HG02610 (cell line): ENCODE results near the gene FYN.
A peak's percentile ranks its signal among the peaks of the same experiment; 100 is the strongest.

Experiments used
- ATAC-seq: cut with Tn5 transposase; IDR thresholded peaks from one replicate; pipeline ENCODE4 v1.9.1; 2021; ENCODE audit warnings: mild to moderate bottlenecking, moderate library complexity; ENCODE audit not compliant: unreplicated experiment

Gene FYN

DNA sequence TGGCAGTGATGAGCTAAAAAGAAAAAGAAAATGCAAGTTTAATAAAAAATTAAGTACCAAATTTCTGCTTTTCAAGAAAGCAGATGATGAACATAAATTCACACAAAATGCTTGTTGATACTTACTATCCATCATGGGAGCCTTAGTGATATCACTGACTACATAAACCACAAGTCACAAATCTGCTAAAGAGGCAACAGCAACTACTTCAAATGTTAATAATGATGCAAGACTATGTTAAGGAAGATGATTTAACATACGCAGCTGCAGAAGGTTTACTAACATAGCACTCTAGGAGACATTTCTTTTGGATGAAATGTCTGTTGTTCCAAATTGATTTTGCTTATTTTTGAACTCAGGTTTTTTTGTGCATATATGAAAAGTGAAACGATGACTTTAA lies 18.6 kb downstream of the FYN start:
- no peak for ATAC-seq

DNA sequence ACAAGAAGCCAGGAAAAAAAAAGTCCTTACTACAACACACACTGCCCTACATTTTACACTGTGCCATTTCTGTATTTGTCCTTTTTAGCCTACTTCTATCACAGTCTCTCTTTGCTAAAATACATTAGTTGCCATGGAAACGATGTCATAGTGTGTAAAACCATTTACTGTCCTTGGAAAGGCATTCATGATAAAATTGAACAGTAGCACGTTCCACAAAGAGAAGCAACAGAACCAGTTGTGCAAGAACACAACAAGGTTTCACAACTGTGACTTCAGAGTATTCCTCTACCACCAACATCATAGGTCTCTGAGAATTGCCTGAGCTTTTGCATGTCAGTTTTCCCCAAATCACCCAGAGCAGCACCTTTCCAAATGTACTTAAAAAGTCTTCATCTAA lies 20.5 kb downstream of the FYN start:
- no peak for ATAC-seq

DNA sequence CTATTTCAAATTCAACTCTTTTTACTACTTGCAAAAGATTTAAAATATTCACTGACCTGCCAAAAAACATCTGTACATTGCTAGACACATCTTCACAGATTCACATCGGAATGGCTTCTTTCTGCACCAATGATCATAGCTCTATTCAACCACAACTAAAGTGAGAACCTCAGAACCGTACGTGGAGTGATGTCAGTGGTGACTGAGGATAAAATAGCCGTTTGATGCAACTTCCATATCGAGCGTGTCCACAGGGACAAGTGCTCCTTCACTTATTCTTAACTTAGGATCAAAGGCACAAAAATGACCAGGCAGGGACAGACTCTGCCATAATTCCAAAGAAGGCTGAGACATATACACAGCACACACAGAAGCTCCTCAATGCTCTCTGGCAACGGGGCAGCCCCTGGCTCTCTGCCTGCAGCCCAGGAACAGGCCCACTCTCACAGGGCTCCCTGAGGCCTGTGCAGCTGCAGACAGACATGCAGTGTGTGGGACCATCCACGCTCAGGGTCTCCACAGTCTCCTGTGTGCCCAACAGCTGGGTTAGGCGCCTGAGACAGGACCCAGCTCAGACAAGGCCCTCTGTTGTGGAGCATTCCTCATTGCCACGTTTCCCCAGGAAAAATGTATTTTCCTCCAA lies 22.8 kb downstream of the FYN start:
- ATAC-seq: peak; percentile 56

DNA sequence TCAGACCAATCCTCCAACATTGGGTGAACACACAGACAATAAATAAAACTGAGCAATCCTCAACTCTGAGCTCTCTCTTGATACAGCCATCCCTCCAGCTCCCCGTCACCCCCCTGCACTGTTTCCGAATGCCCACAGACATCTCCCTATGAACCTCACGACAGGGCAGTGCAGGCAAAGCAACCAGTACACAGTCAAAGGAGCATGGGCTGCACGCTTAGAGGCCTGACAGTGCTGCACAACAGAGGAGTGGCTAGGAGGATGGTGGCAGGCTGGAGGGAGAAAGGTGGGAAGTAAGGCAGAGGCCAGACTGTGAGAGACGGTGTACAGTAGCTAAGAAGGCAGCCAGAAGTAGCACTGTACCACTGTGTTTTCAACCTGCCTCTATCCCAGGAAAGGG lies 24.0 kb downstream of the FYN start:
- ATAC-seq: no peak

DNA sequence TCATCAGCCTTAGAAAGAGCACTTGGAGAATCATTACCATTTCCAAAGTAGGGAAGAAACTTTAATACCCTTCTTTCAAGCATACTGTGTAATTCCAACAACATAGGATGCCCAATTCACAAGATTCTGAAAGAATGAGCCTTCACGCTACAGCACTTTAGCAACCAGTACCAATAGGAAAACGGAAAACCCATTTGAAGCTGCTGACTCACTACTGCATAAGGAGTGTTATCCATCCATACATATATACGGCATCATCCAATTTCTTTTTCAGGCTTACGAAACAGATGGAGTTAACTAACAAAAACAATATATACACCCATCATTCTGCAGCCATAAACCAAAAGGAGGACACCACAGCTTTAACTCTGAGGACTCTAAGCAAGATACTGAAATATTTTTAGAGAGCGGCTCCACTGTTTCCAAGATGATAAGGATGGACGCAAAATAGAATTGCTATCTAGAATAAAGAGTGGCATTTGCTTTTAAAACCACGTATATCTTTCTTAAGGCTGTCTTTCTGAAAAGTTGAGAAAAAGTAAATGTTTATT lies 24.9 kb downstream of the FYN start:
- ATAC-seq: no peak

DNA sequence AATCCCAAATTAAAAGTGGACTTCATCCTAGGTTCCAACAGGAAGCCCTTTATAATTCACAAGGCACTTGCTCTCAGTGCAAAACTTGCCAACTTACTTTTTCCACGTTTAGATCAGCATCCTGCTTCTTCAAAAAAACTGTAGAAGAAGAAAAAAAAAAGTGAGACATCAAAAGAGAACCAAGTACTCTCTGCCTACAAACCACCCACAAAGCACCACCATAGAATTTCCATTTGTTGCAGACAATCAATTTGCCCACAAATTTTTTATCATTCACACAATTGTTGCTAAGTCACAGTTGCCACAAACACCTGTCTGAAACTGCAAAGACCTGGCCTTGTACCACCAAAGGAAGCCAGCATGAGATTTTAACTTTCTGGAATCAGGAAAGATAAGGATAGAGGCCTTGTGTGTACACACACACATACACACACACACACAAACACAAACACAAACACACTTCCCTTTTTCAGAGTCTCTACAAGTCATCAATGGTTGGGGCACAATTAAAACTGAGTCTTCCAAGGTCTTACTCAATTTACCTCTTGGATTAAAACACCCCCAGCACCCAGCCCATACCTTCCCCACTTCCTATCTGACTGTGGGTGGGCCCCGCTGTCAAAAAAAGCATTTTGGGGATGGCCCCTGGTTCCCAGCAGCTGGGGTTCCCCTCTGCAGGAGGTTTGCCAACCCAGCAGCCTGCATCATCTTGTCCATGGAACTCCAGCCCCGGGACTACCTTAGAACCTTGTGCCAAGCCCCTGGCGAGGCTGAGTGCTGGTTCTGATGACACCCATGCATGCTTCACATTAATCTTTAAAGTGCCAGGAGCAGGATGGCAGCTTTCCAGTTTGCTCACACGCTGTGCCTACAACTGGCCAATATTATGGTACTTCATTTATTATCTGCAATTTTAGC lies 26.5 kb downstream of the FYN start:
- ATAC-seq: no peak

DNA sequence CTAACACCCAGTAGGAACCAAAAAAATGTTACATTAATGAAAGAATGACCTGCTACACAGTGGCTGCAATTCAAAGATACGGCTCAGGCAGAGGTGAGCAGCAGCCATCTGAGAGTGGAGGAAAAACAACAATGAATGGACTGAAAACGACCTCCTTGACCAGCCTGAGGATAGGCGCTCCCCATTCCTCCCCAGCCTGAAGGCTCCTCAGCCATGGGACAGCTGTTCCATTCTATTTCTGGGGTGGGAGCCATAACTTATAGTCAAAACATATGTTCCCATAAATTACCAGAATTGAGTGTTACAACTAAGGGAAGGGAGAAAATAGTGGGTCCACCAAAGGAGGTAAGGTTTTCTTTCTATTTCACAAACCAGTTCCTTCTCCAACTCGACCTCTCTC lies 27.2 kb downstream of the FYN start:
- no peak for ATAC-seq

DNA sequence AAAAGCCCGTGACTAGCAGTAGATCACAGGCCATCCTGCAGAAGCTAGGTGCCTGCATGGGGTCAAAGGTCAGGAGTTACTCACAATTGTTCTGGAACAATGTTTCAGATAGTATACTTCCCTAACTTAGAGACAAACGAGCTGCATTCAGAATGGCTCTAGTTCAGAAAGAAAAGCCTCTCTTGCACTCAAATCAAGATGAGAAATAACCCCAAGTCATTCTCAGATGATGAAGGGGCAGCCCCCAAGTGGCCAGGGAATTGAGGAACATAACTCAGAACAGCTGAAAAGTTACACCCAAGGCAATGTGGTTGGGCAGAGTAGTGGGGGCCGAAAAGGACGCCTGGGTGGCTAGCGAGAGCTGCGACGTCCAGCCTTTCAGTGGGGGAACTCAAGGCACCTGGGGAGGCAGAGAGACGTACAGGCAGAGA lies 27.8 kb downstream of the FYN start:
- peak; percentile 64 for ATAC-seq

DNA sequence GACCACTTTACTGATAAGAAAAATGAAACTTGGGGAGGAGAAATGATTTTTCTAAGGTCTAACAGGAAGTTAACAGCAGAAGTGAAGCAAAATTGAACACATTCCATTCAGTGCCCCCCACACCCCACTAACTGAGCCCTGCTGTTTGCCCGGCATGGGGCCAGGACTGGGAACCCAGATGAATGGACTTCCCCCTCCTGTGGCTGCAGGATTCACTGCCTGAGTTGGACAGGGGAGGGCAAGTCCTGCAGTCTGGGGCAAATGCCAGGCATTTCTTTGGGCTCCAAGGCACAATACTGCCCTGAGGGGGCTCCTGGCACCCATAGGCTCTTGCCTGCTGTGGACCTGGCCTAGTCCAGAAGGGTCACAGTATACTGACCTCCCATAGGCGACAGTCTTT lies 28.3 kb downstream of the FYN start:
- no peak for ATAC-seq

DNA sequence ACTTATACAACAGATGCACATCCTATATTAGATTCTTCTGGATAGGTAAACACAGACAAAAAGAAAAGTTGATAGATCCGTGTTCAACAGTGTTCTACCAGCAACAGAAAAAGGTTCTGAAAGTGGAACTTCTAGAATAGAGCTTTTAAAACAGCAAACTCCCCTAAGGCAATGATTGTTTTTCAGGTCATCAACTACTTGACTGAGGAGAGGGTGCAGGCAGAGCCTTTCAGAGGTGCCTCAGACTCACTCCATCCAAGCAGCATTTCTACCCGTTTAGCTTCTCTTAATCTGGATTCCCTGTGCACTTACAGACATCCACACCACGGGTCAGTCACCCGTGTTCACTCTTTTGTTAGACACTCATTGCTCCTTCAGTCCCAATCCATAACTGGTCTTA lies 28.9 kb downstream of the FYN start:
- ATAC-seq: no peak

DNA sequence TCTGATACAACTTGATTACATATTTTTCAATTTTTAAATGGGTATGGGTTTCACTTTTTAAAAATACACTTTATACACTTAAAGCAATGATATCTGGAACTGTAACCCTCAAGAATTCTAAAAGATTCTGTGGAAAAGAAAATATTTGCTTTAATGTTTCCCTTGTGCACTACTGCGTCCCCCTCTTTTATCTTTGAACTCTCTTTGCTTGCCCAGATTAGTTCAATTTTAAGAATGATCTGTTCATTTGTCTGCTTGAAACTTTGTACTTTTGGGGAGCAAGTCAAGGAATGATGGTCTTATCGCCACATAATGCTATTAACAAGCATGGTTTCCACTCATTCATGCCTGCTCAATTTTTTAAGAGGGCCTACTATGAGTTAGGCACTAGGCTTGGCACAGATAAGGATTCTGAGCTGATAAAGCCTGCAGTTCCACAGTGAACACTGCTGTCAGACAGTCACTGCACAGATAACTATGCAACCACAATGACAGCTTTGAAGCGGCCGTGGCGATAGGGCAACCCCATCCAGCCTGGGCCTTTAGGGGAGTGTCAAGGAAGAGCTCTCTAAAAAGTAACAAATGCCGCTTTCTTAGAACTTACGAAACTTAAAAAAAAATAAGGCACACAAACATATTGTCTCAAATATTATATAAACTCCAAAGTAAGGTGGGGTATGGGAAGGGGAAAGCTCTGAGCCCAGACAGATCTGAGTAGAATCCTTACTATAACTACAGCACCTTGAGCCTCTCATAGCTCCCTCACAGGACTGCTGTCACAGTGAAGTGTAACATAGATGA lies 29.7 kb downstream of the FYN start:
- ATAC-seq: peak; percentile 29

DNA sequence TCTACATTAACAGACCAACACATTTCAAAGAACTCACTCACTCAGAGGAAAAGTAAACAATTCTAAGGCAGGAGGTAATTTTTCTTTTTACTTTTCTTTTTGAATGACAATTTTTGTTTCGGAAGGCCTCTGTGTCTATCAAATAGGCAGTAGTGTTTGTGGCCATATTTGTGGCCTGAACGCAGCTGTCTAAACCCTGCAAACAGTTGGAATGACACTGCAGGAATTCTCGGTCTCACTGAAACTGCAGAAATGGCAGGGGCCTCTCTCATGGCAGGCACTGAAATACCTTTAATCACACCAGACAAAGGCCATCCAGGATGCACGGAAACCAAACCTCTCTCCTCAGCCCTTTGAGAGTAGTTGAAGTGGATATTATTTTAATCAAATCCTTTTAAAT lies 30.4 kb downstream of the FYN start:
- ATAC-seq: no peak

DNA sequence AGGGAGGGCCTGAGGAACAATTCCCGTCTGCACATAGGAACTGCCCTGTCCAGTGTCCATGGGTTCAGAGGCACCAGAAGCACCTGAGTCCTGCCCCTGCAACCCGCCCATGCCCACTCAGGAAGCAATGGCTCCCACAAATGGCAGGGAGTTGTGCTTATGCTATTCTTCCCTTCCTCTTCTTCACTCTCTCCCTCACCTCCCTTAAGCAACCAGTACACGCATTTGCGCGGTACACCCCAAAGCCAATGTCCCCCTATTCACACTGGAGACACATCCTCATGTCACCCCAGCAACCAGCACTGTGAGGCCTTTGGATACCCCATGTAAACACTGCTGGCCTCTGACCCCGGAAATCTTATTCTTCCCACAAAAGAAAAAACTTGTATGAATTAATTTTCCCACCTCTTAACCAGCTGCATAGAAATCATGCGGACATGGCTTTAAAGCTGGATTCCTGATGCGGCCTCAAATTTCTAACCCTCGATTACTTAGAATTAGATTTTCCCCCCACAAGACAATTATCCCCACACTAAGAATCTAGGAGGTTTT lies 30.9 kb downstream of the FYN start:
- ATAC-seq: no peak

DNA sequence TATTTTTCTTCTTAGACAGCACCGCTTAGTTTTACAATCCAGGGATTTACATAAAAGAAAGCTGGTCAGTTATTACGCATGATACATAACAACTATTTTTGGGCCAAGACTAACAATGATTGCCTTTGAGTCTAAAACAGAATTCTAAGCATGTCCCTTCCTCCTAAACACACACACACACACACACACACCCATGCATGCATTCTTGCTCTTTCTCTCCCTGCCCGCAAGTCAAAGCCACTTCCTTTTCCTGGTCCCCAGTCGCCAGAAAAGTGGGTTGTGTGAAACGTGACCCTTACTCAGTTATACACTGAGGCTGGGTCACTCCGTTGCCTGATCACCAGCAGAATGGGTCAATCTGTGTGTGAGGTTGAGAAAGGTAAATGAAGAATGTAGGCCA lies 31.4 kb downstream of the FYN start:
- no peak for ATAC-seq

DNA sequence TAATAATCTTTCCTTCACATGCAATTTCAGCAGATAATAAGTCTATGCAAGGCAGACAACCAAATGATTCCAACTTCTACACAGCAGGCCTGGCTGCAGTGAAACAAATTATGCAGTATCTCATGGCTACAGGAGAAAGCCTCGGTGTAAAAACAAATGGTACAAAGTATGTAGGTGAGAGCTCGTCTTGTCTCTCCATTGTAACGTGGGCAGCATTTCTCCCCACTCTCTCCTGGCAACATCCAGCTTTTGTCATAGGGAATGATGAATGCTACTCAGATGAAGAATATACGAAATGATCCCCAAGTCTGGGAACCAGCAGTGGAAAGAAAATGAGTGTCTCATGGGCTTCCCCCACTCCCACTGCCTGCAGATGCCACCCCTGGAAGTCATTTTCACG lies 32.4 kb downstream of the FYN start:
- no peak for ATAC-seq

DNA sequence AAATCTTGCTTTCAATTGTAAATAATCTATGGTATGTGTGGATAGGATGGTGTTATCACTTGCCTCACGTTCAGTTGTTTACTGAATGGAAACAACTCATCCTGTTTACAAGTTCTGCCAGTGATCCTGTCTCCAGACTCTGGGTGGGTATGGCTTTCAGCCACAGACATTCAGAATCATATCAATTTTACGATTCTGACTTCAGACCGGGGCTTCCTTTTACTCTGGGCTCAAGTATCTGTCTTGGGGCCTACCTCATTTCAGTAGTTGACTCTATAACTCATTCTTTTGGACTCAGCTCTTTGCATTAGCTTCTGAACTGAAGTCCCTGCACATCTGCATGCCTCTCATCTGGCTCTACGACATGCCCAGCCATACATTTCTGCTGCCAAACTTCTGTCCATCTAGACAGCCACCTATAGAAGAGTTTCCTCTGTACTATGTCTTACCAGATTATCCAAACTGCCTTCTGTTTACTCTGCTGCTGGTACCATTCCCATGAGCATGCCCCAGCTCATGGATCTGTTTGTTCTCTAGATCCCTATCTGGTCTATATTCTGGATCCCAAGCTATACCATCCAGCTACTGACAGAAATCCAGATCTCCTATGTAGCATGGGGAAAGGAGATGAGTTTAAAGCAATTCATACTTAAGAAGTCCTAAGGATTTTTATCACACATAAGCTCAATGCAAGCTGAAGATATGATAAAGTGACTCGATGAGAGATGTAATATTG lies 34.3 kb downstream of the FYN start:
- ATAC-seq: peak; percentile 29

DNA sequence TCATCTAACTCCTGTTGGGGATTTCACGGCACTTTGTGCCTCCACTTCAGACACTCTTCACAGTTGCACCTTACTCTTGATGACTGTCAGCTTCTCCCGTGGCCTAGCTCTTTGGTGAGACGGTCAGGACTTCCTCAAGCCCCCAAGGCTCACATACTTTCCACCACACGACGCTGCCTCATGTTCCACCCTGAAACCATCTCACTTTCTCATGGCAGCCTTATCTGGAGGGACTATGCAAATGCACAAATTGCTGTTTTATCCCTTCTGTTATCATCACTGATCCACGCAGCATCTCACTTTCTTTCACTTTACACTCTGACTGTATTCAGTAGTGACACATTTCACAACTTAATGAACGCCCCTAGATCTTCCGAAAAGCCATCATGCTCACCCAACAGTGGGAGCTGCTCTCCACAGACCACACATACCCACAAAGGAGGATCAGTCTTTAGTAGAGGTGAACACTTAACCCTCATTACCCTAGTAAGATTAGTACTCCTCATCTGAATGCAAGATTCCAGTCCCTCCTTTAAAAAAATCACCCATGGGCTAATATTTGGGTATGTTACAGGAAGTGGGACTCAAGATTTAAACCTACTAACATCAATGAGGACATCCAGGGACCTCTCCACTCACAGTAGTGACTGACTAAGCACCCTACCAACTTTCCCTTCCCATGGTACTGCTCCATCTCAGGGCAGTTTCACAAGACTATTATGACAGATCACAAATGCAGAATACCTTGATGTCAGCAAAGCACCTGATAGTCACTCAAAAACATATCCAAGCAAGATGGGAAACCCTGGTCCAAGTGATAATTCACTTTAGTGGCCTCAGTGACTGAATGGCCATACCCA lies 35.4 kb downstream of the FYN start:
- peak; percentile 80 for ATAC-seq

DNA sequence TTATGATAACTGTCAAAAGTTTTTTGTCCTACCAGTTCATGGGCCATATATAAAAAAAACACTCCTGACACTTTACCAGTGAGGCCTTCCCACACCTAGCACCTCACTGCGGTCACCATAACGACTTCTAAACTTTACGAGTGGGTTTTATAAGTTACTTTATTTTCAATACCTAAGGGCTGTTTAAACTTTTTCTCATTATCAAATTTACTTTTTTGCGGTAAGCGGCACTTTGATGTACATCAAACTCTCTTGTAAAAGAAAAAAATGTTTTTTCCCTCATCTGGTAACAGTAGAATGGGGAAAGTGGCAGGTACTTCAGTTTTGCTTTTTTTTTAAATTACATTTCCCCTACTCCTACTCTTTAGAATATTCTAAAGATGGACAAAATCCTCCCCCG lies 36.2 kb downstream of the FYN start:
- ATAC-seq: no peak

DNA sequence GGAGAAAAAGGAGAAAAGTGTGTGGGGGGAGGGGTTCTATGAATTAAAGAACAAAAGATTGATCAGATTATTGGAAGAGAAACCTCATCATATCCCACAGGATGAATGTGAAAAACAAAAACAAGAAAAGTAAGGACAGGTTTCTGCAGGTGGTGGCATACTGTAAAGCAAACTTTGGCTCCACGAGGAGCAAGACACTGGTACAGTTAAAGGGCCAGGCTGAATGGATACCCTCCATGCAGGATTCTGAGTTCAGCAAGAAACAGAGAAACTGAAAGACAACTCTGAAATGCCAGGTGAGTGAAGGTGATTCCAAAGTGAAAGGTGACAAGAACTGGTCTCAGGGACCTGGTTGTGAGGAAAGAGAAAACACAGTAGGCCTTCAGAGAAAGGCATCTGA lies 37.4 kb downstream of the FYN start:
- no peak for ATAC-seq
